HTERT RPE-1 (cell line): ENCODE data around the gene OR1I1.
"Not testable (repeated sequence)": the region's sequence is repeated elsewhere in the genome, so short reads cannot be mapped to it uniquely, and the experiment has no call there.

Experiments
- in situ Hi-C: fragments of 300-500 bp; cut with MboI; formaldehyde crosslinking; loops from 4 replicates; pipeline ENCODE4 v1.14.3; 2020; ENCODE audit warnings: low sequenced_read_pairs

Gene OR1I1, protein sequence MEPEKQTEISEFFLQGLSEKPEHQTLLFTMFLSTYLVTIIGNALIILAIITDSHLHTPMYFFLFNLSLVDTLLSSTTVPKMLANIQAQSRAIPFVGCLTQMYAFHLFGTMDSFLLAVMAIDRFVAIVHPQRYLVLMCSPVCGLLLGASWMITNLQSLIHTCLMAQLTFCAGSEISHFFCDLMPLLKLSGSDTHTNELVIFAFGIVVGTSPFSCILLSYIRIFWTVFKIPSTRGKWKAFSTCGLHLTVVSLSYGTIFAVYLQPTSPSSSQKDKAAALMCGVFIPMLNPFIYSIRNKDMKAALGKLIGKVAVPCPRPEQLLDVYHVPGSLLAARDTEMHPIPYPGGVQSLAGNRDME

GRCh38 chr19:15081911-15082310 lies at the start of gene OR1I1:
TSS of gene OR1I1 (plus strand) at chr19:15082211. CDS start at chr19:15087066, 4,855 bp downstream.
- in situ Hi-C loops, result no loop called here

- in situ Hi-C loops, result no loop called here
These were observed 46.2 kb upstream of the OR1I1 start for GRCh38 chr19:15035795-15036311.

GRCh38 chr19:15037586-15037985 lies 44.4 kb upstream of the OR1I1 start:
- in situ Hi-C loops, result no loop called here

DNA sequence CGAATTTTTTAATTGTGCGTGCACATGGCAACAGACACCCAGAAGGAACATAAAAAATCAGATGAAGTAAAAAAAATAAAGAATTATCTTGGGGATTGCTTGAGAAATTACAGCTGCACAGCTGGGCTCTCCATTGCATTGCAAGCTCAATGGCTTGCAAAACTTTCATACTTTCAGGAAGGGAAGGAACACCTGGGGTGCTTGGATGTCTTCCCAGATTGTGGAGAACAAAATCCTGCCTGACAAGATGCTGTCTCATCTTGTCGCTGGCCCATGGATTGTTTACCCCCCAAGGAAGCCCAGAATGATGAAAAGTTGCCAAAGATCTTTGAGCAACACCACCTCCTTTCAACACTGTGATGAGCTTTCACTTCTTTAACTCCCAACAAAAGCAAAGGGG lies 43.7 kb upstream of the OR1I1 start:
- in situ Hi-C loops, result no loop called here

DNA sequence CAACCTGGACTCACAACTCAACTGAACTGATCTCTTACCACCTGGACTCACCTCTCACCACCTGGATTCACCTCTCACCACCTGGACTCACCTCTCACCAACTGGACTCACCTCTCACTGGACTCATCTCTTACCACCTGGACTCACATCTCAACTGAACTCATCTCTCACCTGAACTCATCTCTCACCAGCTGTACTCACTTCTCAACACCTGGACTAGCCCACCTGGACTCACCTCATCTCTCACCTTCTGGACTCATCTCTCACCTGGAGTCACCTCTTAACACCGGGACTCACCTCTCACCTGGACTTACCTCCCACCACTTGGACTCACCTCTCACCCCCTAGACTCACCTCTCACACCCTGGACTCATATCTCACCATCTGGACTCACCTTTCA lies 40.0 kb upstream of the OR1I1 start:
- in situ Hi-C loops, result no loop called here

DNA sequence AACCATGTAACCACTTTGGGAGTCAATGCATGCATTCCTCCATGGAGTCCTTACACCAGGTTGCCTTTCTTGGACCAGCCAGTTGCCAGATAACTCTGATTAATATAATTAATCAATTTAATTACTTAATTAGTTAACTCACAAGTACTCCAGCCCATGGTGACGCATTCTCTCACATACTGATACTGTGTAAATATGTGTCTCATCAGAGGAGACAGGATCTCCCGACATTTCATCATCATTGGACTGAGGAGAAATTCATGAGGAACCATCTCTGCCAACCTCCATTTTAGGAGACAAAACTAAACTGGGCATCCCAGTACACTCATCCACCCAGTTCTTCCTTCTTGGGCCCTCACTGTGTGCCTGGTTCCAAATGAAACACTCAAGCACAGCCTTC lies 39.2 kb upstream of the OR1I1 start:
- in situ Hi-C loops, result no loop called here

- in situ Hi-C loops, result no loop called here
These were observed 36.5 kb upstream of the OR1I1 start for GRCh38 chr19:15045506-15045905.

GRCh38 chr19:15047680-15048079 lies 34.3 kb upstream of the OR1I1 start:
- in situ Hi-C loops, result no loop called here

GRCh38 chr19:15048128-15048527 lies 33.9 kb upstream of the OR1I1 start:
- in situ Hi-C loops, result no loop called here

DNA sequence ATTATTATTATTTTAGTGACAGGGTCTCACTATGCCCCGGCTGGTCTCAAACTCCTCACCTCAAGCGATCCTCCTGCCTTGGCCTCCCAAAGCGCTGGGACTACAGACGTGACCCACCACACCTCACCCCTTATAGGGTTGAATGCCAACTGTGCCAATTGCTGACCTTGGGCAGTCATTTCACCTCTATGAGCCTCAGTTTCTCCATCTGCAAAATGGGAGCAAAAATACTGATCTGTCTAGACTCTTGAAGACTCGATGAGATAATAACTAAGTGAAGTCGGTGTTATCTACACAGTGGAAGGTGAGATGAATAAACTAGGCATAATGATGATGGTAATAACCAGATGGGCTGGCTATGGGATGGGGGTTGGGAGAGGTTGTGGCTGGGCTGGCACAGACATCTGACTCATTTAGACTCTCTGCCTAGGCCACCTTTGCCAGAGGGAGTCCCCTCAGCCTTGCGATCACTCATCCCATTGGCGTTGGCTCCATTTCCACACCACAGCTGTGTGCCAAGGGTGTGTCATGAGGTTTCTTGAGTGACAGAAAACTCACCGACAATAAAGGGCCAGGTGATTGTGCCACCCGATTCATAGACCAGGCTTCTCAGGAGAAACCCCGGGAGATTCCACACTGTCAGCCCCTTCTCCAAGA lies 33.0 kb upstream of the OR1I1 start, which contains the start of gene CASP14:
Gene CASP14, plus strand, starts transcription at position 596 of the 657 bp plus-strand sequence. CDS start 2,772 bp downstream, outside the sequence.
- in situ Hi-C loops, result no loop called here

- in situ Hi-C loops, result no loop called here
These were observed 31.4 kb upstream of the OR1I1 start for GRCh38 chr19:15050639-15051038.

GRCh38 chr19:15062036-15062435 lies 20.0 kb upstream of the OR1I1 start:
- in situ Hi-C loops, result no loop called here

GRCh38 chr19:15070386-15070785 lies 11.6 kb upstream of the OR1I1 start:
- in situ Hi-C loops, result not testable (repeated sequence)

- in situ Hi-C loops, result no loop called here
These were observed 8.9 kb upstream of the OR1I1 start for GRCh38 chr19:15072930-15073647.

GRCh38 chr19:15074371-15074770 lies 7.6 kb upstream of the OR1I1 start:
- in situ Hi-C loops, result no loop called here

DNA sequence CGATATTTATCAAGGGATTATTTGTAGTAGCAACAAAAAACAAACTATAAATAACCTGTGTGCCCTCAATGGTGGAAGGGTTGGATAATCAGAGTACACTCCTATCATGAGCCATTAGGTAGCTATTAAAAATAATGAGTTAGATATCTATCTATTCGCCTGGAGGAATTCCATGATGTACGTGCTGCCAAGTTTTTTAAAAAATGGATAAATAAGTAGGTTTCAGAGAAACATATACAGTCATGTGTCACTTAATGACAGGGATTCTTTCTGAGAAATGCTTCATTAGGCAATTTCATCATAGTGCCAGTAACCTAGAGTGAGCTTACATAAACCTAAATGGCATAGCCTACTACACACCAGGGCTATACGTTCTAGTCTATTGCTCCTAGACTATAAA lies 6.2 kb upstream of the OR1I1 start:
- in situ Hi-C loops, result no loop called here

- in situ Hi-C loops, result not testable (repeated sequence)
These were observed 2.0 kb upstream of the OR1I1 start for GRCh38 chr19:15080002-15080401.

- in situ Hi-C loops, result no loop called here
These were observed 5.2 kb downstream of the OR1I1 start for GRCh38 chr19:15087182-15087581.

GRCh38 chr19:15091918-15092753 lies 10.1 kb downstream of the OR1I1 start:
- in situ Hi-C loops, result no loop called here

GRCh38 chr19:15093001-15093400 lies 11.0 kb downstream of the OR1I1 start:
- in situ Hi-C loops, result no loop called here

DNA sequence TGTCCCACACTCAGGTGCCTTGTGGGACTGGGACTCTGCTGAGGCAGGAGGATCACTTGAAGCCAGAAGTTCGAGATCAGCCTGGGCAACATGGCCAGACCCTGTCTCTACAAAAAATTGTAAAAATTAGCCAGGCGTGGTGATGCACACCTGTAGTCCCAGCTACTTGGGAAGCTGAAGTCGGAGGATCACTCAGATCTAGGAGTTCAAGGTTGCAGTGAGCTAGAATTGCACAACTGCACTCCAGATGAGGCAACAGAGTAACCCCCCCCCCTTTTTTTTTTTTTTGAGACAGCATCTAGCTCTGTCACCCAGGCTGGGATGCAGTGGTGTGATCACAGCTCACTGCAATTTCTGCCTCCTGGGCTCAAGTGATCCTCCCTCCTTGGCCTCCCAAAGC lies 14.2 kb downstream of the OR1I1 start:
- in situ Hi-C loops, result no loop called here
